ENCODE data around the gene EBF3.

EBF3 gene

GRCh38 chr10:129876838-129877237, 87.2 kb downstream of the EBF3 start:
- in situ Hi-C loops (cut with MboI; ENCODE audit: low sequenced_read_pairs) = no loop called here

- in situ Hi-C loops (cut with MboI; ENCODE audit: low sequenced_read_pairs) = no loop called here
These were observed 87.9 kb downstream of the EBF3 start for GRCh38 chr10:129875993-129876726.

- in situ Hi-C loops (cut with MboI; ENCODE audit: low sequenced_read_pairs) = no loop called here
These were observed 90.7 kb downstream of the EBF3 start for GRCh38 chr10:129873351-129873750.

- in situ Hi-C loops (cut with MboI; ENCODE audit: low sequenced_read_pairs) = no loop called here
These were observed 92.1 kb downstream of the EBF3 start for GRCh38 chr10:129871966-129872365.

GRCh38 chr10:129870961-129871621, 93.0 kb downstream of the EBF3 start:
- in situ Hi-C loops (cut with MboI; ENCODE audit: low sequenced_read_pairs) = no loop called here

GRCh38 chr10:129870474-129870757, 93.7 kb downstream of the EBF3 start:
- in situ Hi-C loops (cut with MboI; ENCODE audit: low sequenced_read_pairs) = no loop called here

GRCh38 chr10:129869596-129870473, 94.2 kb downstream of the EBF3 start:
- in situ Hi-C loops (cut with MboI; ENCODE audit: low sequenced_read_pairs) = no loop called here

- in situ Hi-C loops (cut with MboI; ENCODE audit: low sequenced_read_pairs) = no loop called here
These were observed 95.5 kb downstream of the EBF3 start for GRCh38 chr10:129868449-129869035.

- in situ Hi-C loops (cut with MboI; ENCODE audit: low sequenced_read_pairs) = no loop called here
These were observed 96.4 kb downstream of the EBF3 start for GRCh38 chr10:129867631-129868179.

- in situ Hi-C loops (cut with MboI; ENCODE audit: low sequenced_read_pairs) = no loop called here
These were observed 97.2 kb downstream of the EBF3 start for GRCh38 chr10:129866894-129867293.

GRCh38 chr10:129865960-129866359, 98.1 kb downstream of the EBF3 start:
- in situ Hi-C loops (cut with MboI; ENCODE audit: low sequenced_read_pairs) = no loop called here

- in situ Hi-C loops (cut with MboI; ENCODE audit: low sequenced_read_pairs) = no loop called here
These were observed 98.7 kb downstream of the EBF3 start for GRCh38 chr10:129865413-129865812.

GRCh38 chr10:129864601-129865126, 99.4 kb downstream of the EBF3 start:
- in situ Hi-C loops (cut with MboI; ENCODE audit: low sequenced_read_pairs) = no loop called here

GRCh38 chr10:129864082-129864481, 100.0 kb downstream of the EBF3 start:
- in situ Hi-C loops (cut with MboI; ENCODE audit: low sequenced_read_pairs) = no loop called here

- in situ Hi-C loops (cut with MboI; ENCODE audit: low sequenced_read_pairs) = no loop called here
These were observed 100.8 kb downstream of the EBF3 start for GRCh38 chr10:129863201-129863663.

GRCh38 chr10:129861776-129862531, 102.1 kb downstream of the EBF3 start:
- in situ Hi-C loops (cut with MboI; ENCODE audit: low sequenced_read_pairs) = no loop called here

GRCh38 chr10:129860396-129860795, 103.7 kb downstream of the EBF3 start:
- in situ Hi-C loops (cut with MboI; ENCODE audit: low sequenced_read_pairs) = no loop called here

GRCh38 chr10:129859536-129859935, 104.5 kb downstream of the EBF3 start:
- in situ Hi-C loops (cut with MboI; ENCODE audit: low sequenced_read_pairs) = no loop called here

- in situ Hi-C loops (cut with MboI; ENCODE audit: low sequenced_read_pairs) = no loop called here
These were observed 106.7 kb downstream of the EBF3 start for GRCh38 chr10:129857242-129857960.
